HG03103 (cell line): ENCODE data around the gene SULT1C4.
A peak's percentile ranks its signal among the peaks of the same experiment; 100 is the strongest.

Experiments
- ATAC-seq: cut with Tn5 transposase; IDR thresholded peaks from one replicate; pipeline ENCODE4 v1.9.1; 2021; ENCODE audit warnings: low read depth; ENCODE audit not compliant: unreplicated experiment

Gene SULT1C4

DNA sequence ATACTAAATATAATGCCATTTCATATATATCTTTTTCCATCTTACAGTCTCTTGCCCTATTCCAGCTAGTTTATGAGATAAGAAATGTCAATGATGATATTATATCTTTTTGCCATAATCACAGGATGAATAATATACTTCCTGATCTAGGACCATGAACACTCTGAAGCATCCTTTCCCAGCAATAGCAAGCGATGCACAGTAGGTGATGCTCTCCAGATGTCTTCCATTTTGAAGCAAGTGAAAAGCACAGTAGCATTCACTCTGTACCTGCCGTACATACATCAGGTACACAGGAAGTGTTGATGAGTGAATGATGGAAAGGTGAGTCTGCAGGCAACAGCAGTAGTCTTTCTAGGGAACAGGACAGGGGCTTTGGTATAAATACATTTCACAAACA is 8.6 kb upstream of the SULT1C4 start:
- no peak for ATAC-seq

DNA sequence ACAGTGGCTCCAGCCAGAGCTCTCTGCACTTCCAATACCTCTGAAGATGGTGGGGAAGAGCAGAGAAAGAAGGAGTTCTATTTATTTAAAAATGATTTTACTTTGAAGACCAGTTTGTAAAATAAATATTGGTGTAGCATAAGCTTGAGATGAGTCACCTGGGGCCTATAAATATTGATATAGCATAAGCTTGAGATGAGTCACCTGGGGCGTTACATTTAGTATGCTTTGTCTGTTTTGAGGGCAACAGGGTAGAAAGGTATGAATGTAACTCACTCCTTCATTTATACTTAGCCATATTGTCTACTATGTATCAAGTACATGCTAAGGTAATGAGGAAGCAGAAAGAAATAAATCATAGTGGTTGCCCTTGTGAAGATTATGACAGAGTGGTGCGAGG is 7.7 kb upstream of the SULT1C4 start:
- no peak for ATAC-seq

DNA sequence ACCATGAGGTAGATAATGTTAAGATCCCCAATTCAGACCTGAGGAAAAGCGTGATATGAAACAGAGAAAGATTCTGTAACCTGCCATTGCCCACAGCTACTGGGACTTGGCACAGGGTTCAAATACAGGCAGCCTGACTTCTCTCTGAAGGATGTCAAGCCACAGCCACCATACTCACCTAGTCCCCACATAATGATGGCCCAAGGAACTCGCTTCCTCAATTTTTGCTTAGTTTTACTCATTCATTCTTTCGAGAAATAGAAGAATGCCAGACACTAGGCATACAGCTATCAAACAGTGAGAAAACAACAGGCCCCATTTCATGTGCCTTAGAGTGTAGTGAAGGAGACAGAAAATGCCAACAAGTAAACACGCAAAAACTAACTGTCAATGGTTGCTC is 980 bp upstream of the SULT1C4 start:
- no peak for ATAC-seq

DNA sequence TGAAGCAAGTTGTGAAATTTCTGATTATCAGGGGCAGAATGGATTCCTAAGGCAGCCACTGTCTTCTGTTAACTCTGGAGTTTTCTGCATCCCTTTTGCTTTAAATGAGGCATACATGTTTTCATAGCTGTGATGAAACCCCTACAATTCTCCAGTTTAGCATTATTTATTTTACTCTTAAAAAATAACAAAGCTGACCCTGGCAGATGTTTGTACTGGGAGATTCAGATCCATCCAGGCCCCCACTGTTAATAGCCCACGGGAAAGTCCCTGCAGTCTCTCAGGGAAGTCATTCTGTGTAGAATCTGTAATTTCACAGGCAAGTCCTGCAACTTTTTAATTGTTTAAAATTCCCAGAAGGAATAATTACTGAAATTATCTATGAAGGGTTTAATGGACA is 353 bp upstream of the SULT1C4 start:
- no peak for ATAC-seq

DNA sequence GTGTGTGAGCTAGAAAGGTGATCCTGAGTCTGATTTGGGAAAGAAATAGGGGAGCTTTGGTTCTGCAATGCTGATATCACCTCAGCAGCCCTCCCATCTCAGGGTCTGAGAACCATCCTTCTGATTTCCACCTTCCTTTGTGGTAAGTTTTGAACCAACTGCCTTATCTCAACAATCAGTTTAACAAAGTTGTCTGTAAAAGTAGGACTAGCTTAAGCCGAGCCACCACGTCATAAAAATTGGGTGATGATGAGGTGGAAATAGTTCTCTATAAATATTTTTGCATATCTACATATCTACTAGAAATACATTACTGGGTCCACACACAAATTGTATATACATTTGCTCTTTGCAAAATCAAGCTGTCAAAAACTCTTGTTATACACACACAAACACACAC is 1.1 kb downstream of the SULT1C4 start:
- ATAC-seq: no peak

DNA sequence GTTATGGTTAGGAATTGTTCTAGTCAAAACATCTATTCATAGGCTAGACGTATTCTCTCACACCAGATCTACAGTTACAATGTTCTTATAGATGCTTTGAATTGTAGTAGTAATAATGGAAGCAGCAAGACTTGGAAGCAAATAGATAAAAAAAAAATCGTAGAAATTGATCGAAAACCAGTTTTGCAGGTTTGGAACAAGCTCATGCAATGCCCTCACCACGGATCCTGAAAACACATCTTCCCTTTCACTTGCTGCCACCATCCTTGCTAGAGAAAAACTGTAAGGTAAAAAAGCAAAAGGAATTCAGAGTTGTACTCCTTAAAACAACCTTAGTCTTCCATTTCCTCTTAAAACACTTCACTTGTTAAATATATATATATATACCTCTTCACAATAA is 4.4 kb downstream of the SULT1C4 start:
- no peak for ATAC-seq

DNA sequence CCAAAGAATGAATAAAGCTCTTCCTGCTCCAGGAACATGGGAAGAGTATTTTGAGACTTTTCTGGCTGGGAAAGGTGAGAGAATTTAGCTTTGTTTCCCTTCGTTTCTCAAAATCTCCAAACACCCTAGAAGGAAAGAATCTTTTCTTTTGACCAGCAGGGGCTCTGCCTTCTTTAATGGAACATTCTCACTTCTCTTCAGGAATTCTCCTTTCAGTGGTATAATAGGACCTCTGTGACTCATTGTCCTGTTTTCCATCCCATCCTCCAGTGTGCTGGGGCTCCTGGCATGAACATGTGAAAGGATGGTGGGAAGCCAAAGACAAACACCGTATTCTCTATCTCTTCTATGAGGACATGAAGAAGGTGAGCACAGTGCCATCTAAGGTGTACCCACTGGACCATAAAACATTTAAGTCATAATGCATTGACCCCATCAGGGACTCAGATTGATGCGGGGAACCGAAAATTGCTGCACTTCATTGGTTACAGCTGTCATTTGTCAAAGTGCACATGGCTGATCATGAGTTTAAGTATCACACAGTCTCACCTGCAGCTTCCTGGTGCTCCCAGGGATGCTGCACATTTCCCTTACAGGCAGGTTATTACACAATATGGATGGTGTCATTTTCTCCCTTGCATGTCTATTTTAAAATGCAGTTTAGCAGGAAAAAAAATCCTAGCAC is 5.5 kb downstream of the SULT1C4 start:
- ATAC-seq: no peak

DNA sequence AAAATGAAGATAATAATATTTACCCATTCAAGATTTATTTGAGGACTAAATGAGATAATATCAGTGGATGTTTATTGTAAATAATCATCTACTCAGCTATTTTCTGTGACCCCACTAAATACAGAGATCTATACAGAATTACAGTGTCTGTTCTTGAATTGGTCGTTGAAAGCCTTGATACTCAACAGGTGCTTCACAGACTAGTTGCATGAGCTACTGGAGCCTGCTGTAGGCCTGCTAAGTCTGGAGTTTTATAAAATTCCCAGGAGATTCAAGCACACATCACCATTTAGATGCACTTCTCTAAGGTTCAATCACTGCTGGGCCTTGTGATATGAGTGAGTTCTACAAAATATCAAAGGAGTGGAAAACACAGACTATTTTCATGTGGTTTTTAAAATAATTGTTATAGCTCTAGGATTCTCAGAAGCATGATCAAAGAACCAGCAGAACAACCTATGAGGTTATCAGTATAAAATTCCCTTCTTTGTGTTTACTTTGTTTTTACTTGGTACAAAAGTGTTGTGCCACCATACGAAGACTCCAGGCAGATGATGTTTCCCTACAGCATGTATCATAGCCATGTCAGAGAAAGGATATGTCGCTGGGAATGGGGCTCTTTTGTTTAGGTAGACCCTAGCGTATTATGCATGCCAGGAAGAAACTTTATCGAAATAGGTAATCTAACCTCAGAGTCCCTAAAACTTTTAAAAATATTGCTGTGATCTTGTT is 7.1 kb downstream of the SULT1C4 start:
- no peak for ATAC-seq

DNA sequence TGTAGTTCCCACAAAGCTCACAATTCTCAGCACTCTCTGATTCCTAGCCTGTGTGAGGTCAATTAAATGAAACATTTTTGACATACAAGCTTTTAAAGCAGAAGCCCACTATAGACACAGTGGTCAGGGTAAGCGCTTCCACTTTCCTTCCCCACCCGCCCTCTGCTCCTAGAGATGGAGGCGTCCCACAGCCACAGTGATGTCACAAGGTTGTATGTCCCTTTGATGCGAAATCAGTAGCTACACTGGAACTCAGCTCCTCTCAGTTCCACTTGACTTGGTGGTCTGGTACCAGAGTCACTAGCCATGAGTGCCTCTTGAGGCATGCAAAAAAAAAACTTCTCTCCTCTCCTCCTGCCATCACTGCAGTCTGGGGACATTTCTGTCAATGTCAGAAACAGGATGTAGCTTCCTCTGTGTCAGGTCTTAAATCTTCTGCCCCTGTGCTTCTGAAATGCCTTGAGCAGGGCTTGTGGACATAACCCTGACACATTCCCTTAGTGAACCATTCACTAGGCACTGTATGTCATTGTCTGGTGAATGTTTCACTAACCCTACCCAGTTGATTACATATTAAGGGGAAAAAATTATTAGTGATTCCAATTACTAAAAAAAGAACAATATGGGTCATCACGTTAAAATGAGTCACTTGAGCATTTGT is 7.8 kb downstream of the SULT1C4 start:
- no peak for ATAC-seq

DNA sequence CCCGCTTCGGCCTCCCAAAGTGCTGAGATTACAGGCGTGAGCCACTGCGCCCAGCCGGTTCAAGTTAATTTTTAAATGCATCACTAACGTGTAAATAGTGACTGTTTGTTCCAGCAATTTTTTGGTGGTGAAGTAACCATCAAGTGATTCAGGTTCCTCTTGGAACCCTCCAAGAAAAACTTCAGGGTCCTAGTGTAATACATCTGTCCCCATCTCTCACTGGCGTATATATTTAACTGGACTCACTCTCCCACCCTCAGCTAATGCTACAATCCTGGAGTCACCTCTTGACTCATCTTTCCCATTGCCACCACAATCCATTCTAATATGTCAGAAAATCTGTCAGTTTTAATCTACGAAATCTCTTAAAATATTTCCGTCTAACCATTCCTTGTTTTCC is 10.3 kb downstream of the SULT1C4 start:
- ATAC-seq: no peak

DNA sequence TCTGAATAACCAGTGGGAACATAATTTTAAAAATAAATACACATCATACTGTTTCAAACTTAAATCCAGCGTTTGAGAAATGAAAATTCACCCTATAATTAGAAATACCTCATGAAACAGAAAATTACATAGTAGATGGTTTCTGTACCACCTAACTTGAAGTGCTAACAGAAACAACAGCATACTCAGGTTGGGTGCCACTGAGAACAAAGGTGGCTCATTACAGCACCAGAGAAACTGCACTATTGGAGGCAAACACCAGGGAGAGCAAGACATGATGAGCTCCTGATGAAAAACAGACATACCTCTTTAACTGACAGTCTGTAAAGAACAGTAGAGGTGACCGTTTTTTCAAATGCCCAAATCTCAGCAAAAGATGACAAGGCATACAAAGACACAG is 12.6 kb downstream of the SULT1C4 start:
- ATAC-seq: no peak

DNA sequence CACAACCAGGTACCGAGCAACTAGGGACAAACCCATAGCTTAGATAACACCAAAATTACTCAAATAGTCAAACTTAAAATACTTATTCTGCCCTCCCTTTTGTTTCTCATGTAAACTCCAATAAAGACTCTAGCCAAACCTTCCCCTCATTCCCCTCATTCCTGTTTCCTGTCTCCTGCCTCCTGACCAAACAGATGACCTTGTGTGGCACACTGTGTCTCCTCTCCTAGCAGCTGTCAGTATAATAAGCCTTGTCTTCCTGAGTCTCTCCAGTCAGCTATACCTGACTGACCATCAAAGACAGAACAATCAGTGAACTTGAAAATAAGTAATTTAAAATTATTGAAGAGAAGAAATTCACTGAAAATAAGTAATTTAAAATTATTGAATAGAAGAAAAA is 14.3 kb downstream of the SULT1C4 start:
- no peak for ATAC-seq

DNA sequence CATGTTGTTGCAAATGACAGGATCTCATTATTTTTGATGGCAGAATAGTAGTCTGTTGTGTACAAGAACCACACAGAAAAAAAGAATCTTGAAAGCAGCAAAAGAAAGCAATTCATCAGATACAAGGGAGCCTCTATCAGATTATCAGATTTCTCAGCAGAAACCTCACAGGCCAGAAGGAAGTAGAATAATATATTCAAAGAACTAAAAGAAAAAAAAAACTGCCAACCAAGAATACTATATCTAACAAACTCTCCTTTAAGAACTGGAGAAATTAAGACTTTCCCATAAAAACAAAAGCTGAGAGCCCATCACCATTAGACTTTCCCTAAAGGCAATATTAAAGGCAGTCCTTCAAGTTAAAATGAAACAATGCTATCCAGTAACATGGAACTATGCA is 15.4 kb downstream of the SULT1C4 start:
- ATAC-seq: no peak

DNA sequence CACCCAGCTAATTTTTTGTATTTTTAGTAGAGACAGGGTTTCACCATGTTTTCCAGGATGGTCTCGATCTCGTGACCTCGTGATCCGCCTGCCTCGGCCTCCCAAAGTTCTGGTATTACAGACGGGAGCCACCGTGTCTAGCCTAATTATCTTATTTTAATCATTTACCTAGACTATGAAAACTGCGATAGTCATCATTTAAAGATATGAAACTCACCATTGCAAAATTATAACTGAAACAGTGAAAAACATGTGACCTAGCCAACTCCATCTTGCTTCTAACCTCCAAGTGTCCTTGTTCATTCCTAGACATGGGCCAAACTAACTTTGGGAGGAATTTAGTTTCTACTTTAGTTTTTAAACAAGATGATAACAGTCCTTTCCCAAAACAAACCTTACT is 17.4 kb downstream of the SULT1C4 start:
- no peak for ATAC-seq

DNA sequence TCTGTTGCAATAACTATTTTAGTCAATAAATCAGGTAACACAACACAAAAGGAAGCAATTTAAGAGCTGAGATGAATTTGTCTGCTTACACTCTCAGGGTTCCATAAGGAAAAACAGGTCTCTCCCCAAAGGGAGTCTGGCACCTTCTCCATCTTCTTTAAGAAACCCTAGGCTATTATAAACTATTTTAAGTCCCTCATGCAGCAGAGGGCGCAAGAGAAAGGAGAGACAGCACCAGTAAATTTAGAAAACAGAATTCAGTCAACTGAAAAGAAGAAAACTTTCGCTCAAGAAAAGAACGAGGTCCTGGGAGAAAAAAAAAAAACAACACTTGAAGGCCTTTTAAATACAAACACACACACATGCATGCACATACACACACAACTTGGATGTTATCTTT is 19.1 kb downstream of the SULT1C4 start:
- no peak for ATAC-seq

DNA sequence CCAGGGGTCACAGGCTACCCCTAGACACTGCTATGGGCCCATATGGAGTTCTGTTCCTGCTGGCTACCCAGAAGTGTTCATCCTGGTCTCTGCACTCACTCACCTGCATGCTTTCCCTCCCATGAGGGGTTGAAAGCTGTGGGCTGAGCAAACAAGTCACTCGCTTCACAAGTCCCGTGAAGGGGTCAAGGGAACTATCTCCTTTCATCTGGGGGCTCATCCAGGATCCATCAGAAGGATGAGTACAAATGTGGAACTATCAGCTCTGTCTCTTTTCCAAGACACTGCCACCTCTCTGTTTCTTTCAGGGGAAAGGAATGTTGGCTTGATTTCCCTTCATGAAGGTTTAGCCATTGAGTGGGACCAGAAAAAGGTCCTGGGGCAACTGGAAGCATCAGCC is 21.7 kb downstream of the SULT1C4 start:
- no peak for ATAC-seq

DNA sequence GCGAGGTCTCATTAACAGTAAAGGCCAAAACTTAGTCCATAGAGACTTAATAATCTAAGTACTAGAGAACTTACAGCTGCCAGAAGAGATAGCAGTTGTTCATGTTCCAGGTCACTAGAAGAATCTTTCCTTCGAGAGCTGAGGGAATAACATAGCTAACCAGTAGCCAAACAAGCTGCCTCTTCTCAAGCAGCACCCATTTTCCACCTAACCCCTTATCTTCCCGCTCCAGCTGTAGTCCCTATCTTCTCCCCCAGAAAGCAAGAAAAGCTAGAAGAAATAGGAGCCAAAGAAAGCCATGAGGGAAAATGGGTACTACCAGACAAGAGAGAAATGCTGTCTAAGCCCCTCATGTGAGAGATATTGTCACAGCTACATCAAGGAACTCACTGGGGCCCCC is 24.0 kb downstream of the SULT1C4 start:
- ATAC-seq: no peak

DNA sequence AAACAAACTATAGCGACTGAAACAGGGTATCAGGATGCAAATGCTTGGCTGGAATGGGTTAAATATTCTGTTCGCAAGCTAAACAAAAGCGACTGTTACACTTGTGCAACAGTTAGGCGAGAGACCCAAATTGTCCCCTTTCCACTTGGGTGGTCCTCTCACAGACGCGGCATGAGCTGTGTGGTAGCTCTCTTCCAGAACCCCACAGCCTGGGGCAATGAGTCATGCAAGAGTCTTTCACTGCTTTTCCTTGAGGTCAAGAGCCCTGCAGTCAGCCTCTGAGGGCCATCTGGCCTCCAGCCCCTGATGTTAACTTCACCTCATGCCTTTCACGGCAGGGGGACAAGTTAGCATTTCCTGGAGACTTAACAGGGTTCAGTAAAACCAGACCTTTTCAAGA is 25.7 kb downstream of the SULT1C4 start:
- no peak for ATAC-seq

DNA sequence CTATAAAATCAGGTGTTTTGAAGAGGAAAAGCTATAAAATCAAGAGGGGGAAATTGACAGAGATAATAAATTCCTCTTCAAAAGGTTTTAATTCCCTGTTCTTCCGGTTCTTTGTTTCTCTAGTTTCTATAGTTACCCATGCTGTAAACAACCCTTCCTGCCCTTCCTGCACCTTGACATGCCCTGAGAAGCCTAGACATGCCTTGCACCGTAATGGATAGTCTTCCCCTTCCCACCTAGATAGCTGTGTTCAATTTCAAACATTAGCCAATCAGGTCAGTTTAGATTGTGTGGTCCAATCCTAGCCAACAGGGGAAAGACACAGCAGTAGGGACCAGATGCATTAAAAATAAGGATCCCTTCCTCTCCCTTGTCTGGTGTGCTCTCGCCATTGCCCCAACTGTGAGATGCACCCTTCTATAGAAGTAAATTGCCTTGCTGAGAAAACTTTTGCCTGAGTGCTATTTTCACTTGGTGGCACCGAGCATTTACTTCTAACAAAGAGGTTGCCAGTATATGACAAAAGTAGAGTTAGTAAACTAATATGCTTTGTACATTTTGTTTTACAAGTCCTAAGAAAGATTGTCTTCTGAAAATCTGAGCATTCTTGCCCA is 27.1 kb downstream of the SULT1C4 start:
- ATAC-seq: no peak

DNA sequence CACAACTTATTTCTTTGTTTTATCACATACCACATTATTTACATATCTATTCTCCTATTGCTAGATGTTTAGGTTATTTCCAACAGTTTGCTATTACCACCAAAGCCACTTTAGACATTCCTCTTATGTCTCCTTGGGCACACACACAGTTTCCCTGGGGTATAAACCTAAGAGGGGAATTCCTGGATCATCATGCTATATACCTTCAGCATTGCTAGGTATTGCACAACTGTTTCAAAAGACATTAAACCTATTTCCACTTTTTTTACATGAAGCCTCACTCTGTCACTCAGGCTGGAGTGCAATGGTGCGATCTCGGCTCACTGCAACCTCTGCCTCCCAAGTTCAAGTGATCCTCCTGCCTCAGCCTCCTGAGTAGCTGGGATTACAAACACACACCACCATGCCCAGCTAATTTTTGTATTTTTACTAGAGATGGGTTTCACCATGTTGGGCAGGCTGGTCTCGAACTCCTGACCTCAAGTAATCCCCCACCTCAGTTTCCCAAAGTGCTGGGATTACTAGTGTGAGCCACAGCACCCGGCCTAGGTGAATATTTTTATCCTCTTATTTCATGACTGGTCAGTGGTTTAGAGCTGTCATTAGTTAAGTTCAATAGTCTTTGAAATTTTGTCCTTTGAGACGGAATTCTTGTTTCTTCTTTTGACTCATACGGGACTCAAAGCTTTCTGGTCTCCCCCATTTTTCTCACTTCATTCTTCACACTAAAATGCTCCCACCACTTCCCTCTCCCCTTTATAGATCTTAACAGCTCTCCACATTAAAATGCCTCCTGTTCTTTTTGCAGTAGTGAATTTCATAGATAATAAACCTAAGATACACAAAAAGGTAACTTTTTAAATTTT is 30.3 kb downstream of the SULT1C4 start:
- ATAC-seq: peak; percentile 56

DNA sequence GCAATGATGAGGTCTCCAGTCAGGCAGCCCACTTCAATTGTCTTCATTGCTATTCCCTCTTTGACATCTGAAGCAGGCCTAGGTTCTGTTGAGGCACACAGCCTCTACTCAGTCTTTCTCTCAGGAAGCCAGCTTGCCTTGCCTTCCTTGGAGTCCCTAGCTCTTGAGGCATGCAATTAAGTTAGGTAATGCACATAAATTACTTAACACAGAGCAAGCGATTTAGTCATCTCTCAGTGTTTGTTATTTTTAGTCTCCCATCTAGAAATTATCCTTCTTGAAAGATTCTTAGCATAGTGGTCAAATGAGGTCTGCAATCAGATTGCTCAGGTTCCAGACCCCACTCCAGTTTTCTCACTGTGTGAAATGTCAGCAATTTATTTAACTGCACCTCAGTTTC is 32.0 kb downstream of the SULT1C4 start:
- no peak for ATAC-seq
